H1 (cell line): ENCODE data around the gene USP13. TPM values are rescaled to one million over a fixed set of nuclear protein-coding genes. Genes with fewer than 3 reads are reported as not detected.

Experiments
- CTCF ChIA-PET: fragments of 300-600 bp; sonication (Branson Sonifier 250); formaldehyde crosslinking; loops from one replicate; lab custom pipeline; 2021; ENCODE audit not compliant: partially characterized antibody; lab: Charles Lee
- POLR2A ChIA-PET: fragments of 300-600 bp; sonication (Branson Sonifier 250); formaldehyde crosslinking; loops from one replicate; lab custom pipeline; 2021; ENCODE audit warnings: inconsistent platforms; ENCODE audit not compliant: partially characterized antibody; lab: Charles Lee
- DNase-seq, 2 experiments: peaks; one replicate each; pipeline versions ENCODE4 v3.0.0 to v3.0.0-alpha.2; 2010 to 2022; ENCODE audit warnings: low spot score in 2 of 2, low read depth in 1 of 2, mixed read lengths in 1 of 2
- FAIRE-seq: peaks from 2 replicates; lab custom pipeline; 2011; peaks lifted over from hg19 to GRCh38; lab: Jason Lieb, UNC
- H2AFZ ChIP-seq: 2 replicates; pipeline ENCODE4 v1.8.1; 2012; ENCODE audit warnings: low read length, inconsistent platforms
- H2AK5ac ChIP-seq: 2 replicates; pipeline ENCODE4 v1.6.1; 2013; ENCODE audit warnings: low read depth, low read length
- H2BK120ac ChIP-seq: replicated peaks from 2 replicates; pipeline ENCODE3; 2013; ENCODE audit warnings: low read depth, low read length, inconsistent platforms
- H2BK12ac ChIP-seq: 2 replicates; pipeline ENCODE4 v1.6.1; 2013; ENCODE audit warnings: low read depth, low read length
- H2BK15ac ChIP-seq: 2 replicates; pipeline ENCODE4 v1.6.1; 2013; ENCODE audit warnings: low read length
- H2BK20ac ChIP-seq: 2 replicates; pipeline ENCODE4 v1.6.1; 2013; ENCODE audit warnings: low read length
- H2BK5ac ChIP-seq: 2 replicates; pipeline ENCODE4 v1.6.1; 2013; ENCODE audit warnings: low read depth, low read length
- H3K14ac ChIP-seq: 2 replicates; pipeline ENCODE4 v1.6.1; 2013; ENCODE audit warnings: inconsistent platforms; ENCODE audit not compliant: insufficient read length
- H3K18ac ChIP-seq: 2 replicates; pipeline ENCODE4 v1.6.1; 2013; ENCODE audit warnings: low read length; ENCODE audit errors: extremely low read depth
- H3K23ac ChIP-seq: 2 replicates; pipeline ENCODE4 v1.6.1; 2013; ENCODE audit warnings: inconsistent platforms; ENCODE audit not compliant: insufficient read length
- H3K23me2 ChIP-seq: 2 replicates; pipeline ENCODE4 v1.6.1; 2013; ENCODE audit warnings: low read depth, low read length
- H3K27ac ChIP-seq: 2 replicates; pipeline ENCODE4 v1.6.1; 2011; ENCODE audit warnings: low read depth, low read length, inconsistent platforms
- H3K27me3 ChIP-seq, 4 experiments: replicated peaks in 1 of 4; 1 replicate in 1 of 4; 2 replicates in 3 of 4; pipeline versions ENCODE4 v1.6.1 to v1.8.1; 2011 to 2013; ENCODE audit warnings: low read length in 3 of 4, mild to moderate bottlenecking in 3 of 4, inconsistent platforms in 2 of 4, mixed read lengths in 2 of 4, moderate library complexity in 1 of 4; ENCODE audit not compliant: control insufficient read depth in 3 of 4, insufficient read depth in 3 of 4; ENCODE audit errors: extremely low read depth in 1 of 4
- H3K36me3 ChIP-seq, 4 experiments: 2 replicates each; pipeline versions ENCODE4 v1.6.1 to v1.8.1; 2011 to 2013; ENCODE audit warnings: mild to moderate bottlenecking in 4 of 4, low read length in 3 of 4, moderate library complexity in 2 of 4, control low read depth in 1 of 4, inconsistent platforms in 1 of 4; ENCODE audit not compliant: insufficient read depth in 4 of 4, control insufficient read depth in 2 of 4
- H3K4ac ChIP-seq: replicated peaks from 2 replicates; pipeline ENCODE3; 2013; ENCODE audit warnings: low read length, low read depth, mixed read lengths, inconsistent platforms; ENCODE audit not compliant: insufficient read length
- H3K4me1 ChIP-seq, 4 experiments: replicated peaks in 1 of 4; 1 replicate in 1 of 4; 2 replicates in 3 of 4; pipeline versions ENCODE4 v1.6.1 to v1.8.1; 2011 to 2013; ENCODE audit warnings: low read length in 3 of 4, inconsistent platforms in 2 of 4, mixed read lengths in 1 of 4; ENCODE audit not compliant: insufficient read depth in 4 of 4, control insufficient read depth in 3 of 4
- H3K4me2 ChIP-seq, 2 experiments: 2 replicates each; pipeline versions ENCODE4 v1.6.1 to v1.8.1; 2011 to 2013; ENCODE audit warnings: low read depth in 2 of 2, low read length in 2 of 2, control low read depth in 1 of 2, inconsistent platforms in 1 of 2, mild to moderate bottlenecking in 1 of 2; ENCODE audit not compliant: insufficient read depth in 1 of 2
- H3K4me3 ChIP-seq, 4 experiments: fragments of 200-600, 300-600 bp in 1 of 4; sonication (generic), shearing (Covaris generic), sonication (Bioruptor Twin) in 1 of 4; 2 replicates each; pipeline versions ENCODE4 v1.5.1 to v1.8.1; 2011 to 2016; ENCODE audit warnings: low read length in 4 of 4, low read depth in 3 of 4, control low read depth in 2 of 4, inconsistent platforms in 2 of 4, mild to moderate bottlenecking in 2 of 4, mixed read lengths in 1 of 4, moderate library complexity in 1 of 4; ENCODE audit not compliant: insufficient read depth in 2 of 4; ENCODE audit errors: extremely low read depth in 1 of 4
- H3K56ac ChIP-seq: replicated peaks from 2 replicates; pipeline ENCODE3; 2013; ENCODE audit warnings: low read depth, mild to moderate bottlenecking, mixed read lengths, low read length, inconsistent platforms; ENCODE audit not compliant: insufficient read length
- H3K79me1 ChIP-seq: 2 replicates; pipeline ENCODE4 v1.6.1; 2013; ENCODE audit warnings: low read depth, low read length, control low read depth
- H3K79me2 ChIP-seq, 2 experiments: 2 replicates each; pipeline versions ENCODE4 v1.6.1 to v1.8.1; 2012 to 2013; ENCODE audit warnings: low read length in 2 of 2, mild to moderate bottlenecking in 2 of 2, inconsistent platforms in 1 of 2; ENCODE audit not compliant: insufficient read depth in 2 of 2, control insufficient read depth in 1 of 2
- H3K9ac ChIP-seq, 4 experiments: replicated peaks in 1 of 4; 1 replicate in 1 of 4; 2 replicates in 3 of 4; pipeline versions ENCODE4 v1.6.1 to v1.8.1; 2011 to 2013; ENCODE audit warnings: low read depth in 3 of 4, low read length in 3 of 4, control low read depth in 2 of 4, mild to moderate bottlenecking in 2 of 4, moderate library complexity in 2 of 4, inconsistent platforms in 1 of 4; ENCODE audit errors: extremely low read depth in 1 of 4
- H3K9me3 ChIP-seq, 2 experiments: 2 replicates each; pipeline versions ENCODE4 v1.6.1 to v1.8.1; 2012 to 2013; ENCODE audit warnings: mild to moderate bottlenecking in 2 of 2, moderate library complexity in 2 of 2, control low read depth in 1 of 2, inconsistent platforms in 1 of 2, low read depth in 1 of 2, low read length in 1 of 2, mixed read lengths in 1 of 2; ENCODE audit not compliant: insufficient read depth in 2 of 2
- H4K20me1 ChIP-seq, 2 experiments: replicated peaks in 1 of 2; 2 replicates each; pipeline versions ENCODE3 to v1.8.1; 2011 to 2013; ENCODE audit warnings: inconsistent platforms in 2 of 2, low read length in 2 of 2, mild to moderate bottlenecking in 1 of 2; ENCODE audit not compliant: insufficient read depth in 2 of 2, control insufficient read depth in 1 of 2
- H4K5ac ChIP-seq: 2 replicates; pipeline ENCODE4 v1.6.1; 2013; ENCODE audit warnings: low read length, low read depth, mixed read lengths, inconsistent platforms; ENCODE audit not compliant: insufficient read length
- H4K8ac ChIP-seq: 2 replicates; pipeline ENCODE4 v1.8.0; 2013; ENCODE audit warnings: mild to moderate bottlenecking, moderate library complexity, low read length, inconsistent platforms; ENCODE audit not compliant: insufficient read depth; ENCODE audit errors: extremely low read depth
- H4K91ac ChIP-seq: replicated peaks from 2 replicates; pipeline ENCODE3; 2013; ENCODE audit warnings: low read length, mixed read lengths, inconsistent platforms; ENCODE audit not compliant: insufficient read length
- CTCF ChIP-seq, 3 experiments: IDR thresholded peaks; 1 replicate in 2 of 3; 2 replicates in 1 of 3; pipeline versions ENCODE4 v1.5.1 to v1.6.1; 2011; ENCODE audit warnings: low read length in 3 of 3, mild to moderate bottlenecking in 3 of 3, inconsistent platforms in 2 of 3, low read depth in 1 of 3, moderate library complexity in 1 of 3; ENCODE audit not compliant: insufficient read depth in 1 of 3; ENCODE audit errors: control extremely low read depth in 1 of 3
- PHF8 ChIP-seq: fragments of 200-600 bp; sonication (generic); conservative IDR thresholded peaks from 2 replicates; pipeline ENCODE4 v1.7.1; 2012; ENCODE audit warnings: low read depth, mild to moderate bottlenecking, inconsistent platforms, low read length, moderate library complexity
- WGBS, 2 experiments: shearing (Covaris generic) in 1 of 2; methylation state at CpG; one replicate each; pipeline versions ENCODE4 v1.1.6 to v1.1.7; 2013 to 2015; ENCODE audit warnings: low lambda C conversion rate in 2 of 2, mixed read lengths in 2 of 2, inconsistent platforms in 1 of 2, low coverage in 1 of 2, missing lambda C conversion rate in 1 of 2; ENCODE audit not compliant: insufficient replicate concordance in 2 of 2, insufficient coverage in 1 of 2, insufficient read length in 1 of 2; ENCODE audit errors: extremely low coverage in 1 of 2, missing lambda C conversion rate in 1 of 2; 5-methylcytosine and 5-hydroxymethylcytosine counted together
- polyA plus RNA-seq, 7 experiments: library from polyadenylated mRNA; depleted of rRNA in 3 of 7; stranded (reverse) in 5 of 7; unstranded in 2 of 7; fragments of >200 nt in 5 of 7; fragments of 200-250 nt in 2 of 7; gene quantifications; 1 replicate in 5 of 7; 2 replicates in 1 of 7; 4 replicates in 1 of 7; pipeline versions ENCODE4 v1.2.1 to v1.2.3, GENCODE V29; 2011 to 2013; ENCODE audit warnings: missing spikeins in 2 of 7, mixed read lengths in 2 of 7
- total RNA-seq: library from RNA; stranded (reverse); fragmentation: NEBNext Ultra II Directional; extraction: Animal tissue kit (Norgen Biotek cat#: 25700); gene quantifications from 2 replicates; pipeline ENCODE4 v1.2.1, GENCODE V29; 2021

The USP13 gene
- total and polyA plus RNA-seq, 2 of the 8 experiments (the other 6 are each of a cell fraction or from before 2014, with no cell fraction given): 7.9 to 25.9 TPM

GRCh38 chr3:179676081-179676480, 23.2 kb downstream of the USP13 start:
- H3K36me3 ChIP-seq: no peaks in the 10 kb centered on the region; a peak in 1 of 8 replicates
- no peak overlapping the region for H3K23ac ChIP-seq
- H3K4ac ChIP-seq: no peak overlapping the region
- no peak overlapping the region for H2BK120ac ChIP-seq
- no peak overlapping the region for H2BK15ac ChIP-seq
- ChIA-PET POLR2A (no interaction called here), CTCF (no interaction called here)
- no peak overlapping the region for H3K18ac ChIP-seq
- peaks cover 2 to 4% of the 10 kb centered on the region in 2 experiments for H4K20me1 ChIP-seq
- WGBS, 2 experiments: 93% methylated on average over 5 of the region's 5 CpGs; no CpG with 5 or more reads in 1 of the 2 experiments
- no peak overlapping the region for H4K91ac ChIP-seq
- no peak overlapping the region for H2AFZ ChIP-seq
- H3K4me1 ChIP-seq: peaks cover 0 to 9% (median 0%) of the 10 kb centered on the region in 4 experiments; a peak in 2 of 7 replicates
- H3K4me3 ChIP-seq: no peak overlapping the region
- no peak overlapping the region for H3K9ac ChIP-seq
- H2BK12ac ChIP-seq: no peak overlapping the region
- no peak overlapping the region for H2BK20ac ChIP-seq
- no peak overlapping the region for H2BK5ac ChIP-seq
- no peak overlapping the region for H4K8ac ChIP-seq
- no peaks in the 10 kb centered on the region for H3K27me3 ChIP-seq
- peaks cover 12 to 65% of the 10 kb centered on the region in 2 experiments; a peak in 2 of 4 replicates for H3K79me2 ChIP-seq
- H3K23me2 ChIP-seq: no peaks in the 10 kb centered on the region
- H3K56ac ChIP-seq: no peak overlapping the region
- no peak overlapping the region for H3K14ac ChIP-seq
- no peak overlapping the region for H3K4me2 ChIP-seq
- no peak overlapping the region for H3K27ac ChIP-seq
- peaks cover 12% of the 10 kb centered on the region for H3K79me1 ChIP-seq
- H3K9me3 ChIP-seq: no peaks in the 10 kb centered on the region
- FAIRE-seq (no peak), DNase-seq (no peak)
- H4K5ac ChIP-seq: no peak overlapping the region
- H2AK5ac ChIP-seq: no peak overlapping the region
- TF ChIP-seq CTCF (IDR thresholded peaks at IDR 0.05; ENCODE audit: control extremely low read depth in 1 of 3, insufficient read depth in 1 of 3, low read depth in 1 of 3, low read length in 3 of 3): no peak
- no peak for TF ChIP-seq PHF8
